Measurements from ENCODE around the gene CRTC2. TPM values are rescaled to one million over a fixed set of nuclear protein-coding genes. Genes with fewer than 3 reads are reported as not detected.
A peak's percentile ranks its signal among the peaks of the same experiment; 100 is the strongest.

CRTC2 gene
- total and polyA plus RNA-seq, 9 of the 15 experiments (the other 6 are each of a cell fraction or from before 2014, with no cell fraction given): 2.7 to 26.4 (median 10.2) TPM

- TF ChIP-seq DEAF1 (CRISPR knock-in tag; IDR thresholded peaks at IDR 0.05) (no peak), TAL1 (IDR thresholded peaks at IDR 0.05) (no peak), RCOR1 (IDR thresholded peaks at IDR 0.05; ENCODE audit: borderline replicate concordance in 1 of 2, low read depth in 2 of 2, low read length in 2 of 2) (peak in 1 of 2 experiments; percentile 62; a peak in 2 of 4 replicates), YY1 (IDR thresholded peaks at IDR 0.05; ENCODE audit: borderline replicate concordance in 1 of 3, control insufficient read depth in 1 of 3, extremely low read depth in 1 of 3, insufficient read depth in 3 of 3, insufficient read length in 1 of 3, insufficient replicate concordance in 2 of 3, low read depth in 1 of 3, low read length in 2 of 3) (peak in 1 of 3 experiments; percentile 61), NR2C2 (CRISPR knock-in tag; IDR thresholded peaks at IDR 0.05) (no peak), NR2C2 (tag; IDR thresholded peaks at IDR 0.05) (peak; percentile 95), CREB1 (IDR thresholded peaks at IDR 0.05) (no peak), CREB1 (CRISPR knock-in tag; IDR thresholded peaks at IDR 0.05) (0 out of 2 replicates have a peak, but pooled peaks have one; percentile 51), NR3C1 (CRISPR knock-in tag; IDR thresholded peaks at IDR 0.05) (no peak), THAP12 (CRISPR knock-in tag; IDR thresholded peaks at IDR 0.05) (0 out of 2 replicates have a peak, but pooled peaks have one; percentile 49), MTA3 (IDR thresholded peaks at IDR 0.05; ENCODE audit: borderline replicate concordance) (peak; percentile 26; the same call in 1 of the 2 replicates), ZKSCAN1 (IDR thresholded peaks at IDR 0.05; ENCODE audit: low read depth, low read length) (no peak), NCOR1 (IDR thresholded peaks at IDR 0.05) (peak; percentile 75), CBX3 (IDR thresholded peaks at IDR 0.05; ENCODE audit: borderline replicate concordance in 1 of 2, low read length in 2 of 2) (peak in 1 of 2 experiments; percentile 44; a peak in 1 of 3 replicates), ZNF133 (CRISPR knock-in tag; IDR thresholded peaks at IDR 0.05) (no peak), ATF7 (IDR thresholded peaks at IDR 0.05) (0 out of 2 replicates have a peak, but pooled peaks have one; percentile 37), TAF1 (IDR thresholded peaks at IDR 0.05; ENCODE audit: control insufficient read depth, extremely low read depth, insufficient read depth, low read length, severe bottlenecking) (peak; percentile 81), ZZZ3 (IDR thresholded peaks at IDR 0.05) (no peak), ETS1 (conservative IDR thresholded peaks at IDR 0.05; ENCODE audit: control insufficient read depth, low read depth, low read length) (peak; percentile 62; the same call in 1 of the 2 replicates), PCBP1 (IDR thresholded peaks at IDR 0.05; ENCODE audit: low read depth, low read length, poor library complexity, severe bottlenecking) (peak; percentile 81), JUND (IDR thresholded peaks at IDR 0.05; ENCODE audit: borderline replicate concordance, low read depth, low read length) (0 out of 2 replicates have a peak, but pooled peaks have one; percentile 36), JUND (tag; IDR thresholded peaks at IDR 0.05; ENCODE audit: borderline replicate concordance, low read depth, low read length) (no peak; the same call in 2 of the 3 replicates)
Measured at GRCh38 chr1:153946622-153947241, 11.7 kb downstream of the CRTC2 start, which contains the start of gene DENND4B (continued).

Measured in K562 (cell line).